GM19240 (cell line): Measurements from ENCODE around the gene FNBP1L.
A peak's percentile ranks its signal among the peaks of the same experiment; 100 is the strongest.

ENCODE experiments used
- DNase-seq: peaks from one replicate; pipeline ENCODE4 v3.0.0; 2011; ENCODE audit warnings: low spot score; ENCODE audit not compliant: insufficient read length

The FNBP1L gene

GRCh38 chr1:93591676-93592550 lies 144.0 kb downstream of the FNBP1L start:
- DNase-seq, result peak; percentile 57

DNA sequence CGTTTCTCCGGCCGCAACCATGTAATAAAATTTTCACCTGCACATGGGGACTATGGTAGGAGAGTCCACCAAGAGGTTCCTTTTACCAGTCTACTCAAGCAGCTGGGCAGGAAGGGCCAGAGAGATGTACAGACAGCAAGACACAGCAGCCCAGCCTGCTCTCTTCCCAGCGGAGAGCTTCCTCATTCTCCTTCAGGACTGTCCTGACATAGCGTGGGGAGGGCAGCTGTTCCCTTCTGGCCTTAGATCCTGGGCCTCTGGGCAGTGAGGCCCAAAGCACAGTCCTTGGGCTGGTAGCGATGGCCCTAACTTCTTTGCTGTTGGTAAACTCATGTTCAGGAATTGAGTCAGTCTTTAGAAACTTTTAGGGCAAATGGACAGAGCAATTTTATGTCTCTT lies 144.6 kb downstream of the FNBP1L start:
- no peak for DNase-seq

DNA sequence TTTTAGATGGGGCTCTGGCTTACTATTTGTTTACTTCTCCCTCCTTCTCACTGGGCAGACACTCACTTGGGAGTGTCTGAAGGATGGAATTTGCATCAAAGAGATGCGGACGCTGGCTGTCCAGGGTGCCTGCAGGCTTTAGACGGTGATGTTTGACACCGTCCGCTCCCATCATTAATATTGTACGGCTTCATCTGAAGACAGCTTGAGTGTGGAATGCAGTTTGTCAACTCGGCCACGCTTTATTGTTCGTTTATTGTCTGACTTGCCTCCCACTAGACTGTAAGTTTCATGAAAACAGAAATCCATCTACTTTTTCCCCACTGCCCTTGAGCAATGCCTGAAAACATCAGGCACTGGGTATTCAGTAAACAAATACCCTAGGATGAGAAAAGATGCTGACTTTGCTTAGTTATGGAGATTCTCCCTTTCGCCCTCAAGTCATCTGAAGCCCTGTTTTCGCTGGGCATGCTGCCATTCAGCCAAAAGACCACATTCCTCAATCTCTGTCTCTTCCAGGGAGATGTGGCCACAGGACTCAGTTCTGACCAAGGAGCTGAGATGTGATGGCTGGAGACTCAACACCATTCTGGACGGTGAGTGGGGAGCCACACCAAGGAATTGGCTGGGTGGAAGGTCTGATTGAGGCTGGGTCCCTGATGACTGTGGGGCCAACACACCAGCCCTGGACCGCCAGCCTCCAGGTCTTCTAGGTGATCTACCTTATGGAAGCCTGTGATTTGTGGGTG lies 146.1 kb downstream of the FNBP1L start:
- no peak for DNase-seq

- DNase-seq, result no peak
Observed at GRCh38 chr1:93594603-93594880, 146.6 kb downstream of the FNBP1L start.

GRCh38 chr1:93595266-93595665 lies 147.3 kb downstream of the FNBP1L start:
- no peak for DNase-seq

GRCh38 chr1:93595743-93596142 lies 147.8 kb downstream of the FNBP1L start:
- no peak for DNase-seq

- no peak for DNase-seq
Observed at GRCh38 chr1:93596329-93597089, 148.6 kb downstream of the FNBP1L start.

GRCh38 chr1:93597709-93598108 lies 149.8 kb downstream of the FNBP1L start:
- DNase-seq, result no peak

- no peak for DNase-seq
Observed at GRCh38 chr1:93598396-93598795, 150.5 kb downstream of the FNBP1L start.

GRCh38 chr1:93598861-93599439 lies 151.0 kb downstream of the FNBP1L start:
- no peak for DNase-seq

- no peak for DNase-seq
Observed at GRCh38 chr1:93599479-93599878, 151.6 kb downstream of the FNBP1L start.

DNA sequence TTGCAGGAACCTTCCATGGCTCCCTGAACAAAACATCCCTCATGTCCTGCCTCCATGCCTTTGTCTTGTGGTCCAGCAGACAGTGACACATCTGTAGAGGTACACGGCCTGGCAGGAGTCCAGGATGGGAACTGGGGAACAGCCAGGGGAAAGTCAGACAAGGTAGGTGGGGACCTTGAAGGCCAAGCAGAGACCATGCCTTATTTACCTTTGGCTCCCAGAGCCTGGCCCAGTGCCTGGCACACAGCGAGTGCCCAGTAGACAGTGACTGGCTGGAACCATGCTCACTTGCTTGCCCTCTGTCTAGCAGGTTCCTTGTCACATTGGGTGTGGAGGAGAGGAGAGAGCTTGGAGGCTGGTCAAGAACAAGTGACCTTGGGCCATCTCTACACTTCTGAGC lies 152.7 kb downstream of the FNBP1L start:
- no peak for DNase-seq

GRCh38 chr1:93601686-93602085 lies 153.8 kb downstream of the FNBP1L start:
- DNase-seq, result no peak

DNA sequence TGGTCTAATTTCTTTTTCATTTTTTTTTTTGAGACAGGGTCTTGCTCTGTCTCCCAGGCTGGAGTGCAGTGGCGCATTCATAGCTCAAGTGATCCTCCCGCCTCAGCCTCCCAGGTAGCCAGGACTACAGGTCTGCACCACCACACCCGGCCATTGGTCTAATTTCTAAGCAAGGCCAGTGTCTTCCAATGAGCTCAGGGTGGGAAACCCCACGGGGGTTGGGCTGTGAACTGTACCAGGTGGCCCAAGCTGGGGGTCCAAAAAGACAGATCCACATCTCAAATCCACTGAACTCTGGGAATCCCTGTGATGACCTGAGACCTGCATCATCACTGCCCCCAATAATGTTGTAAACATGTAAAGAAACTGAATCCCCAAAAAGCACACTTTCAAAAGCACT lies 154.2 kb downstream of the FNBP1L start:
- no peak for DNase-seq

DNA sequence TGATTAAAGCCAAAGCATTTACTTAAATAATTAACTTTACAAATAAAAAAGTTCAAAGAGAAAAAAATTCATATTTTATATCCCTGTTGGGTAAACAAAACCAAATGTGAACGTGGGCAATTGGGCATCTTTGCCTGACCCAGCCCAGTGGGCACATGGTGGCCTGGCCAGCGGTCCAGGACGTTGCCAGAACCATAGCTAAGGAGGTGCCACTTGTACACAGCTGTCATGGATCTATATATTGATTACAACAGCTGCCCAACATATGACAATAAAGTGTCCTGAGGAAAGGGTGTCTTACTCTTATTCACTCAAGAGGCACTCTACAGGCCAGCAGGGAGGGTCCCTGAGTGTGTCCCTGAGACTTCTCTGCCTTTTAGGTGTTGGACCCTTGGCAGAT lies 155.2 kb downstream of the FNBP1L start:
- DNase-seq, result no peak

GRCh38 chr1:93603601-93604000 lies 155.7 kb downstream of the FNBP1L start:
- no peak for DNase-seq
